MM.1S (cell line): ENCODE results near the gene ERC2.

Experiments used
- DNase-seq: peaks from one replicate; pipeline ENCODE4 v3.0.0-alpha.2; 2015
- H2AFZ ChIP-seq: fragments of 300-600 bp; sonication (generic); 2 replicates; pipeline ENCODE4 v1.6.0; 2016; ENCODE audit warnings: antibody characterized with exemption, low read length
- H3F3A ChIP-seq: fragments of 300-600 bp; sonication (generic); 2 replicates; pipeline ENCODE4 v1.6.1; 2016; ENCODE audit warnings: mild to moderate bottlenecking, antibody characterized with exemption, low read length, moderate library complexity, mixed read lengths; ENCODE audit not compliant: insufficient read depth
- H3K27ac ChIP-seq: fragments of 300-600 bp; sonication (generic); 2 replicates; pipeline ENCODE4 v1.5.1; 2016; ENCODE audit warnings: mild to moderate bottlenecking, low read length
- H3K27me3 ChIP-seq: fragments of 300-600 bp; sonication (generic); replicated peaks from 2 replicates; pipeline ENCODE4 v1.6.0; 2016; ENCODE audit warnings: low read length; ENCODE audit not compliant: insufficient read depth
- H3K36me3 ChIP-seq: fragments of 300-600 bp; sonication (generic); replicated peaks from 2 replicates; pipeline ENCODE4 v1.6.1; 2016; ENCODE audit warnings: mild to moderate bottlenecking, low read length, mixed read lengths; ENCODE audit not compliant: insufficient read depth
- H3K4me1 ChIP-seq: fragments of 300-600 bp; sonication (generic); 2 replicates; pipeline ENCODE4 v1.6.1; 2016; ENCODE audit warnings: low read length, mixed read lengths
- H3K4me2 ChIP-seq: fragments of 300-600 bp; sonication (generic); 2 replicates; pipeline ENCODE4 v1.6.0; 2016; ENCODE audit warnings: low read depth, low read length
- H3K4me3 ChIP-seq: fragments of 300-600 bp; sonication (generic); 2 replicates; pipeline ENCODE4 v1.5.1; 2016; ENCODE audit warnings: low read length, mixed read lengths
- H3K79me2 ChIP-seq: fragments of 300-600 bp; sonication (generic); 2 replicates; pipeline ENCODE4 v1.6.1; 2016; ENCODE audit warnings: mixed run types, low read length, mixed read lengths
- H3K9ac ChIP-seq: fragments of 300-600 bp; sonication (generic); 2 replicates; pipeline ENCODE4 v1.6.1; 2016; ENCODE audit warnings: low read length, mixed read lengths
- H3K9me2 ChIP-seq: fragments of 300-600 bp; sonication (generic); replicated peaks from 2 replicates; pipeline ENCODE4 v1.6.1; 2016; ENCODE audit warnings: mild to moderate bottlenecking, low read length, mixed read lengths; ENCODE audit not compliant: insufficient read depth
- H3K9me3 ChIP-seq: fragments of 300-600 bp; sonication (generic); replicated peaks from 2 replicates; pipeline ENCODE4 v1.6.1; 2016; ENCODE audit warnings: mild to moderate bottlenecking, low read length, mixed read lengths; ENCODE audit not compliant: insufficient read depth
- H4K20me1 ChIP-seq: fragments of 300-600 bp; sonication (generic); 2 replicates; pipeline ENCODE4 v1.6.1; 2016; ENCODE audit warnings: mild to moderate bottlenecking, low read length, moderate library complexity, mixed read lengths; ENCODE audit not compliant: insufficient read depth
- CTCF ChIP-seq: fragments of 300-600 bp; sonication (generic); IDR thresholded peaks from 2 replicates; pipeline ENCODE4 v1.5.1; 2016; ENCODE audit warnings: antibody characterized with exemption, low read length, mixed read lengths
- EZH2 ChIP-seq: fragments of 300-600 bp; sonication (generic); optimal IDR thresholded peaks from 2 replicates; pipeline ENCODE3; 2017; ENCODE audit warnings: low read depth, mild to moderate bottlenecking, antibody characterized with exemption, low read length, mixed read lengths
- EZH2phosphoT487 ChIP-seq: fragments of 300-600 bp; sonication (generic); IDR thresholded peaks from 2 replicates; pipeline ENCODE4 v1.6.1; 2018; ENCODE audit warnings: antibody characterized with exemption, low read length

The ERC2 gene

GRCh38 chr3:55819005-55819404 lies 649.3 kb downstream of the ERC2 start:
- no peak overlapping the region for H3K27ac ChIP-seq
- H3K4me2 ChIP-seq, result no peak overlapping the region
- H2AFZ ChIP-seq, result no peak overlapping the region
- H3K9me2 ChIP-seq, result no peaks in the 10 kb centered on the region
- TF ChIP-seq EZH2phosphoT487 (no peak), EZH2 (no peak), CTCF (no peak)
- H3K9ac ChIP-seq, result no peak overlapping the region
- no peaks in the 10 kb centered on the region for H3K4me1 ChIP-seq
- H3K9me3 ChIP-seq, result no peaks in the 10 kb centered on the region
- H3F3A ChIP-seq, result no peaks in the 10 kb centered on the region
- no peaks in the 10 kb centered on the region for H4K20me1 ChIP-seq
- no peaks in the 10 kb centered on the region for H3K27me3 ChIP-seq
- DNase-seq, result no peak
- H3K4me3 ChIP-seq, result no peak overlapping the region
- H3K79me2 ChIP-seq, result no peaks in the 10 kb centered on the region
- no peaks in the 10 kb centered on the region for H3K36me3 ChIP-seq

- no peaks in the 10 kb centered on the region for H3K9me2 ChIP-seq
- no peak overlapping the region for H3K4me2 ChIP-seq
- no peaks in the 10 kb centered on the region for H3K79me2 ChIP-seq
- no peak overlapping the region for H3K4me3 ChIP-seq
- no peak overlapping the region for H2AFZ ChIP-seq
- H4K20me1 ChIP-seq, result no peaks in the 10 kb centered on the region
- no peaks in the 10 kb centered on the region for H3K9me3 ChIP-seq
- no peak for DNase-seq
- TF ChIP-seq EZH2, result no peak
- TF ChIP-seq CTCF, result no peak
- TF ChIP-seq EZH2phosphoT487, result no peak
- H3F3A ChIP-seq, result no peaks in the 10 kb centered on the region
- H3K9ac ChIP-seq, result no peak overlapping the region
- no peak overlapping the region for H3K27ac ChIP-seq
- no peaks in the 10 kb centered on the region for H3K4me1 ChIP-seq
- no peaks in the 10 kb centered on the region for H3K27me3 ChIP-seq
- no peaks in the 10 kb centered on the region for H3K36me3 ChIP-seq
Measured at GRCh38 chr3:55818485-55818884, 649.8 kb downstream of the ERC2 start.

- H4K20me1 ChIP-seq, result no peaks in the 10 kb centered on the region
- no peaks in the 10 kb centered on the region for H3K4me1 ChIP-seq
- H3F3A ChIP-seq, result no peaks in the 10 kb centered on the region
- H3K9me2 ChIP-seq, result no peaks in the 10 kb centered on the region
- no peak overlapping the region for H3K4me3 ChIP-seq
- no peak overlapping the region for H3K27ac ChIP-seq
- DNase-seq, result no peak
- H3K4me2 ChIP-seq, result no peak overlapping the region
- TF ChIP-seq CTCF (no peak), EZH2 (no peak), EZH2phosphoT487 (no peak)
- no peak overlapping the region for H2AFZ ChIP-seq
- no peaks in the 10 kb centered on the region for H3K9me3 ChIP-seq
- H3K9ac ChIP-seq, result no peak overlapping the region
- no peaks in the 10 kb centered on the region for H3K27me3 ChIP-seq
- H3K79me2 ChIP-seq, result no peaks in the 10 kb centered on the region
- H3K36me3 ChIP-seq, result no peaks in the 10 kb centered on the region
Measured at GRCh38 chr3:55816794-55817576, 651.3 kb downstream of the ERC2 start.
